GM18858 (cell line): ENCODE results near the gene TMEM52.
A peak's percentile ranks its signal among the peaks of the same experiment; 100 is the strongest.
"Not testable (repeated sequence)": the region's sequence is repeated elsewhere in the genome, so short reads cannot be mapped to it uniquely, and the experiment has no call there.

Experiments
- ATAC-seq: cut with Tn5 transposase; IDR thresholded peaks from one replicate; pipeline ENCODE4 v1.9.1; 2021; ENCODE audit not compliant: unreplicated experiment

The TMEM52 gene

DNA sequence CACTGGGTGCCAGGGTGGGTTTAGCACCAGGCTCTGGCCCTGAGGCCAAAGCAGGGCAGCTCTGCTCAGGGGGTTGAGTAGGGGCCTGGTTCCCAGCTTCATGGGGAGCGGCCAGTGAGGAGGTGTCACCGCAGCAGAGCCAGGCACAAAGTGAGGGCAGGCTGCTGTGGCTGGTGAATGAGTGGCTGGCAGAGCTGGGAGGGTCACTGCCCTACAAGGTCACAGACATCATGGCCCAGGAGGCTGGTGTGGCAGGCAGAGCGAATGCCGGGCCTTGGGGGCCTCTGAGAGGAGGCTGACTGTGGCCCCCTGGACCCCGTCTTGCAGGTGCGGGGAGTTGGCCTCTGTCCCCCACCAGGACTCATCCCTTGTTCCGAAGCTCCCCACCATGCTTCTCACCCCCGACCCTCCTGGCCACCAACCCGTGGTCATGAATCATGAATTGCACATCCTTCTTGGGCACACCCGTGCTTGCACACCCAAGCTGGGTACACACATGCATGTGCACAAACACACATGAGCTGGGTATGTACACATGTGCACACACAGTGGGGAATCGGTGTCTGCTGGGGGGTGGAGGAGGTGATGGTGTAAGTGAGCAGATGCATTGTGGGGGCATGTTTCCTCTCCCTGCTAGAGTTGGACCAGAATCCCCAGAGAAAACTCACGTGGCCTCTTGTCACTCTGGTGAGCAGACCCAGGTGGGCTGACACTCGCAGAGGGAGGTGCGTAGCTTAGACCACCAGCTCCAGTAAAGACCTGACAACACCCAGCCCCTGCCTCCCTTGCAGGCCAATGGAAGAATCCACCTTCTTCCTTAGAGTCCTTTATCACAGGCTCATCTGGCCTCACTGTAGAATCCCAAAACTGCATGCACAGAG lies 23.4 kb downstream of the TMEM52 start:
- no peak for ATAC-seq

DNA sequence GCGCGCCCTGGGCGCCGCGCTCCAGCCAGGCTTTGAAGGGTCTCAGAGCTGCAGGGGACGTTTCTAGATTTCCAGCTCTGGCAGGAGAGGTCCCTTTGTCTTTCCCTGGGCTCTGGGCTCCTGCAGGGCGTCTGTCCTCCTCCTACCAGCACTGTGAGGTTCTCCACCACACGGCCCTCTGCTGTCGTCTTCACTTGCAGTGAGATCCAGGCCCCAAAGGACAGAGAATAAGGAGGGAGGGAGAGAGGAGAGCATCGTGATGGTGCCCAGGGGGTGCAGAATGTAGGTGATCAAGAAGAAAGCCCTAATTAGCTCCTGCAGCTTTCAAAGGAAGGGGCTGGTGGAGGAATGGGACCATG lies 24.0 kb downstream of the TMEM52 start:
- ATAC-seq = no peak

DNA sequence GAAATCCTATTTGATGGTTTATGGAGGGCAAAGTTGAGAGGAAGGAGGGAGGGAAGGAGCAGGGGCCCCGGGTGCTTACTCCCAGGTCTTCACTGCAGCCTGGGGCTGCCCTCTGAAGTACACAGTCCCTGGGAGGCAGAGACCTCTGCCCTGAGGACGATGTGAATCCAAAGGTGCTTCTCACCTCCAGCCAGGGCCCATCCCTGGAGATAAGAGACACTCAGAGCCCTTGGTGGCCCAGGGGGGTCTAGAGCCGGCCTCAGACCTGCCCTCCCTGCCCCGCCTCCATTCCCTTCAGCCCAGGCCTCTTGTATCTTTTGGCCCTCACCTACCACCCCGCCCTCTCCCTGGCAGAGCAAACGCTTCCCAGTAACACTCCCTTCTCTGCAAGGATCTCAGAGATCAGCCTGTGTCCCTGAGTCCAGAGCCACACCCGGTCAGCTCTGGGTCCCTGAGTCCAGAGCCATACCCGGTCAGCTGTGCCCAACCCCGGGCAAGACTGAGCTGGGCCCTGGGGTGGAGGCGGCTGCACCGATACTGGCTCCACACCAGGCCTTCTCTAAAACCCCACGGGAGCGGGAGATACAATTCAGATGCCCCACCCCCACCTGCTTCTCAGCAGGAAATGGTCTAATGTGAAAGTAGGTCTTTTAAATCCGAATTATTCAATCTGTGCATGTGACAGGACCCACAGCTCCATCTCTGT lies 24.6 kb downstream of the TMEM52 start:
- ATAC-seq = no peak

DNA sequence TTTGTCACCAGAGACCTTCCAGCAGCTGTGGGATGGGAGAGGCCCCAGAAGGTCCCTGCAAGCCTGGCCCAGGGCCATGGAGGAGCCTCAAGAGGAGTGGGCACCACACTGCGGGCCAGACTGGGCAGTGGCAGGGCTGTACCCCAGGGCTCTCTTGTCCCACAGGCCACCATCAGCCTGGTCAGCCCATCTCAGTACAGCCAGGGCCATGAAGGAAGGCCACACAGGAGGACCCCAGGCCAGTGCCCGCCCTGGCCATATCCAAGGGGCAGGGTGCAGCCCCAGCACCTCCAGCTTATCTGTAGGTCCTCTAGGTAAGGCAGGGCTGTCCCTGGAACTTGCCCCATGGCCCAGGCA lies 25.1 kb downstream of the TMEM52 start:
- no peak for ATAC-seq

DNA sequence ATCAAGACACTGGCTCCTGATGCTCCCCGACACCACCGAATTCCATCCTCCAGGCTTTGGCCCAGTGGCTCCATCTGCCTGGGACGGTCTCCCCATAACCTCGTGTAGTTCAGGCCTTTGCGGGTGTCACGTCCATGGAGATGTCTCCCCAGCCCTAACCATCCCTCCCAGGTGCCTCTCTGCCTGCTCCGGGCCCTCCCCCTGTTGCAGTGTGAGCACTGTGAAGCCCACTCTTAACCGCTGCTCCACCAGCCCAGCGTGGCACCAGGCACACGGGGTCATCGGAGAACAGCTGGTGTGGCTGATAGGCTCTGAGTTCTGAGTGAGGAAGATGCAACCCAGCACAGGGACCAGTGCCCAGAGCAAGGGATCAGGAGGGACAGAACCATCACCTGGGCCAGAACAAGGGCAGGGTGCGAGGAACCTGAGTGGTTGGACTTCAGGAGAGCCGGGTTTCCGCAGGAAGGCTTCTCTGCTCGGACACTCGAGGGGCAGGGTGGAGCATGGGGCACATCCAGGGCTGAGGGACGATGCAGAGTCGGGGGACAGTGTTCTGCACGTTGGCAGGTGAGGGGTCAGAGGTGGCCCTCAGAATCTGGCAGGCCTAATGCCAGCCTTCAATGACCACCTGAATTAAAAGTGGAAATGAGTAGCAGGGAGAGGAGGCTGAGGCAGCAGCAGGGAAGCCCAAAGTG lies 25.6 kb downstream of the TMEM52 start:
- ATAC-seq = no peak

DNA sequence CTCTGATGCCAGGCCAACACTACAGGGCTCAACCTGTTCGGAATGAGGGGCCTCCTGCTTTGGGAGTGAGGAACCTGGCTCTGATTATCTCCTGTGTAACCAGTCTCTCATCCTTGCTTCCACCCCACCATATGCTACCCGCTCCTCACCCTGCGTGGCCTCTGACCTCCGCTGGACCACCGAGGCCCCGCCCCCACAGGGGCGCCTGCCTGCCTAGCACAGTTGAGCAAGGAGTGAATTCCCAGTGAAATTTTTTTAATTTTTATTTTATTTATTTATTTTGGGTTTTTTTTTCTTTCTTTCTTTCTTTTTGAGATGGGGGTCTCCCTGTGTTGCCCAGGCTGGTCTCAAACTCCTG lies 26.3 kb downstream of the TMEM52 start:
- no peak for ATAC-seq

DNA sequence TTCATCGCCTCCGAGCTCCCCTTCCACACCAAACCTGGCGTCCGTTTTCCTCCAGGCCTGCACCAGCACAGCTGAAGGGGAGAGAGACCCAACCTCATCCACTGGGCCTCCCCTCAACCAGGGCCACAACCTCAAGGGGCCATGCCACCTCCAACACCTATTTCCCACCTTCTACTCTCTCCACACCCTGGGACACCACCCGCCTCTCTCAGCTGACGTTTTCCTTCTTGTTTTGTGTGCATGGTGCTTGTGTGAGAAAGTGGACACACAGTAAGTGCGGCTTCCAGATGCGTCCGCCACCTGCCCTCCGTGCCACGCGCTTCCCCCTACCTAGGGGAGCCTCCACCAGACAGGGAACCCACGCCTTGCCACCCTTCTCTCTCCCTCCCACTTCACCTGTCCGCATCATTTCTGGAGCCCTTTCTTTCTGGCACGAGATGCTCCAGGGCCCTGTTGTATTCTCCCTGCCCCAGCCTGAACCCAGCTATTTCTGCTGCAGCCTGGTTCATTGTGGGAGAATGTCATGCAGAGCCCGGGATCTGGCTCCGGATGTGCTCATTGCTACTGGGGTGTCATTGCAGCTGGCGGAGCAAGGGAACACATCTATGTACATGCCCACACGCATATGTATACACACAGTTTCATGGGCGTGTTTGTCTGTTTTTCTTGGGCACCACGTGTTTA lies 26.9 kb downstream of the TMEM52 start:
- ATAC-seq = no peak

DNA sequence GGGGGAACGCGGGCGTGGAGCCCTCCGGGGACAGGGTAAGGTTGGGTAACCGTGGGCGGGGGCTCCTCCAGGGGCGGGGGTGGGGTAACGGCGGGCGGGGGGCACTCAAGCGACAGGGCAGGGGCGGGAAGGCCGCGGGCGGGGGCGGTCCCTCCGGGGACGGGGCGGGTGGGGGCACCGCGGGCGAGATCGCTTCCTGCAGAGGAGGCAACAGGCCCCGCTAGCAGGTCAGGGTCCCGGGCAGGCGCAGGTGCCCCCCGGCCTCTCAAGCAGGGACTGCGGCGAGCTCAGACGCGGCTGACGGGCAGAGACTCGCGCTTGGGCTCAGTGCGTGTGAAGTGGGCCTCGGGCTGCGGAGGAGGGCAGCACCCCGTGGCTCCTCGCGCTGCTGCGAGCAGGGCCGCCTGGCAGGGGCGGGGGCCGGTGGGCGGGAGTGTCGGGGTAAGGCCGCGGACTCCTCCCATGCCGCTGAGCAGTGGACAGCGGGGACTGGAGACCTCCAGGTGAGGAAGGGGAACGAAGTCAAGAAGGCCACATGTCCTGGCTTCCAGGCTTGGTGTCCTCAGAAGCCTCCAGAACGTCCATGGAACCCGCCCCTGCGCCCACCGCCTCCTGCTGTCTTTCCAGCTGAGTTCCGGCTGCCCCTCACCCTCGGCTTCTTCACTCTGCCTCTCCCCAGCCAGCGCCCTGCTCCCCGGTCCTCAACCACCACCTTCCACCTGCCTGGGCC lies 27.6 kb downstream of the TMEM52 start:
- ATAC-seq = no peak

DNA sequence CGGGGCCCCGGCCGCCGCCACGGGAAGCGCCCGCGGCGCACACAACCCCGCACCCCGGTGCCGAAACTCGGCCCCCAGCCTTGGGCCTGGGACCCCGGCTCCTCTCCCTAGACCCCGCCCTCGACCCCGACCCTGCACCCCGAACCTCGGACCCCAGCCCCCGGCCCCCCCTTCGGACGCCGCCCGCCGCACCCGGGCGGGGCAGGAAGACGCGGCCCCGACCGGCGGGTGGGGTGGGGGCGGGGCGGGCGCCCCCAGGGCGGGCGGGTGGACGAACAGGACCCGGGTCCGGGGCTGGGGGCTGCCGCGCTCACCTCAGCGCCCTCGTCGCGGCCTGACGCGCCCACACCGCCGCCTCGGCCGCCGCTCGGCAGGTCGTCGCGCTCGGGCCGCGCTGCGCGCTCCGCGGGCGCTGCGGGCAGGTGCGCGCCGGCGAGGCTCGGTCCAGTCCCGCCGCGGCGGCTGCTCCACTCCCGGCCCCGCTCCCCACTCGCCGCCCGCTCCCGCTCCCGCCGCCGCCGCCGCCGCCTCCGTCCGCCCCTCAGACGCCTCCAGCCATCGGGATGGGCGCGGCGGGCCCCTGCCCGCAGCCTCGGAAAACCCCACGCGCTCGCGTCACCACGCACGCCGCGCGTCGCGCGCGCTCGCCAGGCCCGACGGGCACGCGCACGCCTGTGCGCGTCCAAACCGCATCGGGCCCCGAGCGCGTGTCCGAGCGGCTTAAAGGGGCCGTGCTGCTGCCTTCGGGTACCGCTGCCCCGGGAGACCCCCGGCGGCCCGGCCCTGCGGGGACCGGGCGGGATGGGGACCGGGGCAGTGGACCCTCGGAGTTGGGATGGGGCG lies 28.4 kb downstream of the TMEM52 start, which contains the start of gene GNB1:
TSS of gene GNB1 (minus strand) at position 582 of the 843 bp plus-strand sequence. CDS start 65,634 bp downstream, outside the sequence.
- peak; percentile 61 for ATAC-seq

DNA sequence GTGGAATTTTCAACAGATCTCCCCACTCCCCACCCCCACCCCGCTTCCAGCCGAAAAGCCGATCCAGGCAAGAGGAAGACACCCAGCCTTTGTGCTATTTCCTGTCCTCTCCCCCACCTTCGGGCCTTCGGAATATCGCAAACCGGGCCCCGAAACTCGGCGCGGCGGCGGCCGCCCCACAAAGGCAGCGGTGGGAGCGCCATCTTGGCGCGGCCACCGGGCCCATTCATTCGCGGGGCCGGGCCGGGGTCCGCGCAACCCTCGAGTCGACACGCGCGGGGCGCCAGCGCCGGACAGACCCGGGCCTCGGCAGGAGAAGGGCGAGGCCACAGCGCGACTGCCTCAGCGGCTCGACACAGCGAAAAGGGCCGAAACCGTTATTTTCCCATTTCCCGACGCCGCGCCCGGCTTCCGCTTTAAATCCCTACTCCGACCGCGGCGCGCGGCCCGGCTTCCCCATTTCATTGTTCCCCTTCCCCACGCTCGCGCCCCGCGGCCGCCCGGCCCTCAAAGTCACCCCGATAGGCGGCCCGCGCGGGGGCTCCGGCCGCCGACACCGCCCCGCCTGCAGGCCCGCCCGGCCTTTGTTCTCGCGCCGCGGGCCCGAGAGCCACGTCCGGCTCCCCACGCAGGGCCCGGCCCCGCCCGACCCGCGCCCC lies 29.1 kb downstream of the TMEM52 start:
- no peak for ATAC-seq

DNA sequence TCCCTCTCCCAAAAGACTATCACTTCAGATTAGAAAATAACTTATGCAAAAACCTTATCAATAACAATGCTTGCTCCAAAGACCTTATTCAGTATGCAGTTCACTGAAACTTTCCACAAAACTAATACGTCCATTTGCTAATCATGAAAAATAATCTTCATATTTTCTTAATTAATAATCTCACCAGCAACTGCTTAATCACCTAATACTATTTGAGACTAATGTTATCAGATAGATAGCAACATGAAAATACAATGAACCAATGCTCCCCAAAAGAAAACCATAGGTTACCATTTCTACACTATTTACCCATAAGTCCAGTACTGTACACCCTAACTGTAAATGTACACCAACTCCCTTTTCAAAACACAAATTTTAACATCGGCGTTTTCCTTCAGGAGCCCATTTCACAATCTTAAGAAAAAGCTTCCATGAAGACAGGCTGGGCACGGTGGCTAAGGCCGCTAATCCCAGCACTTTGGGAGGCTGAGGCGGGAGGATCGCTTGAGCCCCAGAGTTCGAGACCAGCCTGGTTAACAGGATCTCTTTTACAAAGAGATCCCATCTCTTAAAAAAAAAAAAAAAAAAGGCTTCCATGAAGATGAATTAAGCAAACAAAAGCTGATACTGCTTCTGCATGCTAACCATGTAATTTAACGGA lies 29.9 kb downstream of the TMEM52 start:
- ATAC-seq = no peak

DNA sequence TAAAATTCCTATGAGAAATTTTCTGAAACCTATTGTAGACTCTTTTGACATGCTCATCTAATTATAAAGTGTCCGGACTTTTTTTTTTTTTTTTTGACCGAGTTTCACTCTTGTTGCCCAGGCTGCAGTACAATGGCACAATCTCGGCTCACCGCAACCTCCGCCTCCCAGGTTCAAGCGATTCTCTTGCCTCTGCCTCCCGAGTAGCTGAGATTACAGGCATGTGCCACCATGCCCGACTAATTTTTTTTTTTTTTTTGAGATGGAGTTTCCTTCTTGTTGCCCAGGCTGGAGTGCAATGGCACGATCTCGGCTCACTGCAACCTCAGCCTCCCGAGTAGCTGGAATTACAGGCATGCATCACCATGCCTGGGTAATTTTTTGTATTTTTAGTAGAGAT lies 35.2 kb downstream of the TMEM52 start:
- not testable (repeated sequence) for ATAC-seq

DNA sequence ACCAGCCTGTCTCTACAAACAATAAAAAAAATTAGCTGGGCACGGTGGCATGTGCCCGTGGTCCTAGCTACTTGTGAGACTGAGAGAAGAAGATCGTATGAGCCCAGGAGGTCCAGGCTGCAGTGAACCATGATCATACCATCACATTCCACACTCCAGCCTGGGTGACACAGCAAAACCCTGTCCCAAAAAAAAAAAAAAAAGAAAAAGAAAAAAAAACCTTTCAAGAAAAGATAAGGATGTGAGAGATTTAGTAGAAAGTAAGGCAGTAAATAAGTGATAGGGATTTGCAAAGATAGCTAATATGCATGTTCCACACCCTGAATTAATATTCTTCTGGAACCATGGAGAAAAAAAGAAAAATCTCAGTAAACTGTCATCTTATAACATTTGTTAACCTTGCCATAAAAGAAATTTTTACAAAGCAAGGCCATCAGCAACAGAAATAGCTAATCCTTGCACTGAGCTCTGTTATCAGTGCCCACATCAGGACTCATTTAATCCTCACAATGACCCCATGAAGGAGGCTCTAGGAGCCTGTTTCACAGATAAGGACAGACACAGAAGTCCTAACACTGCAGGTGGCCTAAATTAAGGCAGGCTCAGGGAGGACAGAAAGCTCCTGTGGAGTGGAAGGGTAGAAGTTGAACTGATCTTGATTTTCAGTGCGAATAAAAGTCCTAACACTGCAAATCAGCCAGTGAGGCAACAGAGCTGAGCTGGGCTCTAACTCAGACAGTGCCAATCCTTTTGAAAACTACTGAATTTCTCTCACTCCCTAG lies 35.8 kb downstream of the TMEM52 start:
- no peak for ATAC-seq

DNA sequence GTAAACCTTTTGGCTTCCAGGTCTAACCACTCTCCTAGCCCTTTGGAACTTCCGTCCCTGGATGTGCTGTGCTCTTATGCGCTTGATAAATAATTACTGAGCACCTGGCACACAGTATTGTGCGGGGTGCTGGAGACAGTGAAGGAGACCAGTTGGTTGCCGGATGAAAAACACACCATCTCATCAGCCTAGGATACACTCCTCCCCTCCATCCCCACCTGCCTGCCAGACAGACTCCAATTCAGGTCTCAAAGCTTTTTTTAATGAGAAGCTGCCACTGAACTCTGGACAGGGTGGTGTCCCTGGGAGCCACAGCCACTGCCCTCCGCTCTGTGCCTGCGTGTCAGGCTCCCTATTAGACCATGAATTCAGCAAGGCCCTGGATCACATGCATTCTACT lies 37.4 kb downstream of the TMEM52 start:
- no peak for ATAC-seq

DNA sequence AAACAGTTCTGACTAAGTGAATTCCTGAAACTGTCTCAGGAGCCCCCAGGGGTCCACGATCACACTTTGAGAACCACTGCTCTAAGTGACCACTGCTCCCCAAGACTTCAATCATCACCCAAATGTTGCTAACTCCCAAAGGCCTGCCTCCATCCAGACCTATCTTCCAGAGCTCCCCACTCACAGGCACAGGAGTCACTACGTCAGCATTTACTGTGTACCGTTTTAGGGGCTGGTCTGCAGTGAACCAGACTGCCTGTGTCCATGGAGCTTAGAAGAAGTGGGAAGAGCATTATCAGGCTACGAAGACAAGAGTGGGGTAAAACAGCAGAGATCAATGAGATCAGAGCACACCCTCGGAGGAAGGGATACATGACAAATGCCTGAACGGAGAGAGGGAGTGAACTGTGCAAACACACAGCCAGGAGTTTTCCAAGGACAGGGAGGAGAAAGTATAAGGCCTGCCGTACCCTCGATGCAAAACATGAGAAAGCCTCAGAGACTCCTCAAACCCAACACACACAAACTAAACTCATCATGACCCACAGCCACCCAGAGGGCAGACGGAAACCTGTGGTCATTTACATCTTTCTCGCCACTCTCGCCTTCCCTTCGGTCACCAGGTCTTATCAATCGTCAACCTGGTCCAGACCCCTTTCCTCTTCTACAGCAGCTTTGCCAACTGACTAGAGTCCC lies 38.3 kb downstream of the TMEM52 start:
- ATAC-seq = no peak

DNA sequence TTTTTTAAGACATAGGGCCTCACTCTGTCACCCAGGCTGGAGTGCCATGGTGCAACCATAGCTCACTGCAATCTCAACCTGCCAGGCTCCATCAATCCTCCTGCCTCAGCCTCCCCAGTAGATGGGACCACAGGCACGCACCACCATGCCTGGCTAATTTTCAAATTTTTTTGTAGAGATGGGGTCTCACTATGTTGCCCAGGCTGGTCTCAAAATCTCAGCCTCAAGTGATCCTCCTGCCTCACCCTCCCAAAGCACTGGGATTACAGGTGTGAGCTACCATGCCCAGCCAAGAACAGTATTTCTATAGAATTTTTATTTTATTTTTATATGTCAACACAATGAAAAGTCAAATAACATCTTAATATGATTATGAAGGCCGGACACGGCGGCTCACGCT lies 39.1 kb downstream of the TMEM52 start:
- ATAC-seq = no peak

DNA sequence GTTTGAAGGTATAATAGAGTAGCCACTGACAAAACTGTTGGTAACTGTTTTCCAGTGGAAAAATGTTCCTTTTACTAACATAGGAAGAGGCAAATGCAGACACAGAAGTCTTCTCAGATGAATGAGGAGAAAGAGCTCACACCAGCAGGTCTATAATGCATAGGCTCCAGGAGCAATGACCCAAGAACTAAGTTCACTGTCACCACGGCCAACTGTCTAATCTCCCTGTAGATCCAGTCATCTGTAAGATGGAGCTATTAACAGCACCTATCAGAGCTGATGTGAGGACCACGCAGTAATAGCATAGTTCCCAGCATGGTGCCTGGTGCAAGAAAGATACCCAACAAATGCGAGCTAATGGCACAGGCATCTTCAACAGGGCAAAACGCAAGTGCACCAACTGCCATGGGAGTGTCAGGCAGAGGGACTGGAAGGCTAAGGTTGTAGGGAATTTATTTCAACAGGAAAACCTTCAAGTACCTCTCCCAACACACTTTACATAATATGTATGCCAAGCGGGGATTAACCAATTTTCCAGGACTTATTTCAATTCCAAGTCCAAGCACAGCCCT lies 41.1 kb downstream of the TMEM52 start:
- ATAC-seq = no peak
